ENCODE data around the gene STX11. TPM values are rescaled to one million over a fixed set of nuclear protein-coding genes. Genes with fewer than 3 reads are reported as not detected.

The STX11 gene
- total and polyA plus RNA-seq, 12 donors = 4.8 to 15.9 (median 8.8) TPM

- Histone ChIP-seq H3K4me1 (no peaks in the 10 kb centered on the region), H3K4me3 (no peak overlapping the region), H3K27me3 (no peaks in the 10 kb centered on the region), H3K27ac (no peak overlapping the region), H3K9me3 (no peaks in the 10 kb centered on the region), H3K36me3 (no peaks in the 10 kb centered on the region)
- WGBS, 2 donors = 94 to 95% methylated on average over 3 of the region's 3 CpGs
- DNase-seq (no peak), ATAC-seq (no peak)
- intact Hi-C loops (cut with DNase I) = no loop called here
- TF ChIP-seq, protein P1, sequence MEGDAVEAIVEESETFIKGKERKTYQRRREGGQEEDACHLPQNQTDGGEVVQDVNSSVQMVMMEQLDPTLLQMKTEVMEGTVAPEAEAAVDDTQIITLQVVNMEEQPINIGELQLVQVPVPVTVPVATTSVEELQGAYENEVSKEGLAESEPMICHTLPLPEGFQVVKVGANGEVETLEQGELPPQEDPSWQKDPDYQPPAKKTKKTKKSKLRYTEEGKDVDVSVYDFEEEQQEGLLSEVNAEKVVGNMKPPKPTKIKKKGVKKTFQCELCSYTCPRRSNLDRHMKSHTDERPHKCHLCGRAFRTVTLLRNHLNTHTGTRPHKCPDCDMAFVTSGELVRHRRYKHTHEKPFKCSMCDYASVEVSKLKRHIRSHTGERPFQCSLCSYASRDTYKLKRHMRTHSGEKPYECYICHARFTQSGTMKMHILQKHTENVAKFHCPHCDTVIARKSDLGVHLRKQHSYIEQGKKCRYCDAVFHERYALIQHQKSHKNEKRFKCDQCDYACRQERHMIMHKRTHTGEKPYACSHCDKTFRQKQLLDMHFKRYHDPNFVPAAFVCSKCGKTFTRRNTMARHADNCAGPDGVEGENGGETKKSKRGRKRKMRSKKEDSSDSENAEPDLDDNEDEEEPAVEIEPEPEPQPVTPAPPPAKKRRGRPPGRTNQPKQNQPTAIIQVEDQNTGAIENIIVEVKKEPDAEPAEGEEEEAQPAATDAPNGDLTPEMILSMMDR (IDR thresholded peaks at IDR 0.05) = no peak
Measured at GRCh38 chr6:144139817-144140216, 10.5 kb upstream of the STX11 start.

DNA sequence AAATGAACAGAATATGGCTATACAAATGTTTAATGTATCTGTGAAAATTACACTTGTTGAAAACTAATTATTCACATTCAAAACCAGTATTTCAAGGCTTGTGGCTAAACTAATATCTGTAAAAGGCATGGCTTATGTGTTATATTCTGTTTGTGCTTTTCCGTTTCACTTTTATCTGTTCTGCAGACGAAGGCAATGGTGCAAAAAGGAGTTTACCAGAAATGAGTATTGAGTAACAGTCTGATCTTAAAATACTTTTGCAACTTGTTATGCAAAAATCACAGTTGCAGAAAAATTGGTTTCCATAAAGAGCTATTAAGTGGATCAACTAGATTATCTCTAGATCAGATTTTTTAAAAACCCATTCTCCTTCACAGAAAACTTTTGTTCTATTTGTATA lies 9.4 kb upstream of the STX11 start:
- DNase-seq (no peak), ATAC-seq (no peak)
- H3K9me3 ChIP-seq = no peaks in the 10 kb centered on the region
- H3K36me3 ChIP-seq = no peaks in the 10 kb centered on the region
- no peaks in the 10 kb centered on the region for H3K27me3 ChIP-seq
- WGBS, 2 donors = 84 to 86% methylated on average over 2 of the region's 2 CpGs
- TF ChIP-seq, protein P1 (IDR thresholded peaks at IDR 0.05) = no peak
- peak overlapping the region in 1 of 10 donors; percentile 38 for H3K27ac ChIP-seq
- no peak overlapping the region for H3K4me3 ChIP-seq
- intact Hi-C loops (cut with DNase I) = no loop called here
- H3K4me1 ChIP-seq = no peaks in the 10 kb centered on the region

- Histone ChIP-seq H3K27me3 (no peaks in the 10 kb centered on the region), H3K4me1 (no peaks in the 10 kb centered on the region), H3K27ac (no peak overlapping the region), H3K36me3 (no peaks in the 10 kb centered on the region), H3K9me3 (no peaks in the 10 kb centered on the region), H3K4me3 (no peak overlapping the region)
- TF ChIP-seq, protein P1 (IDR thresholded peaks at IDR 0.05) = no peak
- no peak for ATAC-seq
- DNase-seq = no peak
- intact Hi-C loops (cut with DNase I) = no loop called here
- 85 to 86% methylated on average over 2 of the region's 2 CpGs for WGBS, 2 donors
Measured at GRCh38 chr6:144141470-144141869, 8.8 kb upstream of the STX11 start.

DNA sequence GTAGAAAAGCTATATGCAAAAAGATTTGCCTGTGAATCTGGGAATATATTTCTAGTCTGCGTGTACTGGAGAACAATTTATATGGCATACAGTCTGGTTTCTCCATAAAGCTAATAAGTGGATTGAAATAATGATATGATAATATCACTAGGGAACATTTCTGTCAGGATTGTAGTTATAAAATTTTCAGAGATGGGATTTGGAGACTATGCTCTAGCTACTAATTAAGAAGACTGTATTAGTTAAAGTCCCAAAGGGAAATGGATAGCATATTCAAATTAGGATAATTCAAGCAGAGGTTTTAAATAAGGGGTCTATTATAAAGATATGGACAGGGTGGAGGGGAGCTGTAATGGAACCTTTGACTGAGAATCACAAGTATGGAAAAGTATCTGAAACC lies 7.2 kb upstream of the STX11 start:
- H3K27ac ChIP-seq = no peak overlapping the region
- no peaks in the 10 kb centered on the region for H3K36me3 ChIP-seq
- H3K9me3 ChIP-seq = no peaks in the 10 kb centered on the region
- intact Hi-C loops (cut with DNase I) = no loop called here
- H3K4me3 ChIP-seq = no peak overlapping the region
- H3K27me3 ChIP-seq = no peaks in the 10 kb centered on the region
- WGBS, 2 donors = 91 to 97% methylated on average over 1 of the region's 1 CpG
- no peak for DNase-seq
- H3K4me1 ChIP-seq = no peaks in the 10 kb centered on the region
- no peak for ATAC-seq
- TF ChIP-seq, protein P1 (IDR thresholded peaks at IDR 0.05) = no peak

DNA sequence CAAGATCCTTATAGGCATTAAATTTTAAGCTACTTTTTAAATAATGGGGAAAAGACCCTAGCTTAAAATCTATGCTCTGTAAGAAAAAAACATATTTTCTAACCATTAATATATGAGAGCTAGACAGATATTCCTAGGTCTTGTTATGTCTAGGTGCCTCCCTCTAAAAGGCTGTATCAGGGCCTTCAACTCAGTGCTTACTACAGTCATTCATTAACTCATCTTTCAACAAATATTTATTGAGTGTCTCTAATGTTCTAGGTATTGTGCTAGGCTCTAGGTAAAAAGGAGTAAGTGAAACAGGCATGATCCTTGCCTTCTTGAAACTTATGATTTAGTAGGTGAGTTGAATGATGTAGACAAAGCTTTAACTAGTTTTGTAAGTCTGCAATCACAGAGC lies 6.4 kb upstream of the STX11 start:
- intact Hi-C loops (cut with DNase I) = no loop called here
- Histone ChIP-seq H3K4me3 (no peak overlapping the region), H3K27me3 (no peaks in the 10 kb centered on the region), H3K9me3 (no peaks in the 10 kb centered on the region), H3K27ac (no peak overlapping the region), H3K36me3 (no peaks in the 10 kb centered on the region), H3K4me1 (no peaks in the 10 kb centered on the region)
- no peak for ATAC-seq
- TF ChIP-seq, protein P1 (IDR thresholded peaks at IDR 0.05) = no peak
- DNase-seq = no peak
